ENCODE data around the gene LPIN1. TPM values are rescaled to one million over a fixed set of nuclear protein-coding genes. Genes with fewer than 3 reads are reported as not detected.

Gene LPIN1
- total and polyA plus RNA-seq, 2 of the 13 experiments (the other 11 are each of a cell fraction or from before 2014, with no cell fraction given), result 9.7 to 19.4 TPM

GRCh38 chr2:11829947-11830707, 83.7 kb downstream of the LPIN1 start (continued):
- TF ChIP-seq, protein P1, sequence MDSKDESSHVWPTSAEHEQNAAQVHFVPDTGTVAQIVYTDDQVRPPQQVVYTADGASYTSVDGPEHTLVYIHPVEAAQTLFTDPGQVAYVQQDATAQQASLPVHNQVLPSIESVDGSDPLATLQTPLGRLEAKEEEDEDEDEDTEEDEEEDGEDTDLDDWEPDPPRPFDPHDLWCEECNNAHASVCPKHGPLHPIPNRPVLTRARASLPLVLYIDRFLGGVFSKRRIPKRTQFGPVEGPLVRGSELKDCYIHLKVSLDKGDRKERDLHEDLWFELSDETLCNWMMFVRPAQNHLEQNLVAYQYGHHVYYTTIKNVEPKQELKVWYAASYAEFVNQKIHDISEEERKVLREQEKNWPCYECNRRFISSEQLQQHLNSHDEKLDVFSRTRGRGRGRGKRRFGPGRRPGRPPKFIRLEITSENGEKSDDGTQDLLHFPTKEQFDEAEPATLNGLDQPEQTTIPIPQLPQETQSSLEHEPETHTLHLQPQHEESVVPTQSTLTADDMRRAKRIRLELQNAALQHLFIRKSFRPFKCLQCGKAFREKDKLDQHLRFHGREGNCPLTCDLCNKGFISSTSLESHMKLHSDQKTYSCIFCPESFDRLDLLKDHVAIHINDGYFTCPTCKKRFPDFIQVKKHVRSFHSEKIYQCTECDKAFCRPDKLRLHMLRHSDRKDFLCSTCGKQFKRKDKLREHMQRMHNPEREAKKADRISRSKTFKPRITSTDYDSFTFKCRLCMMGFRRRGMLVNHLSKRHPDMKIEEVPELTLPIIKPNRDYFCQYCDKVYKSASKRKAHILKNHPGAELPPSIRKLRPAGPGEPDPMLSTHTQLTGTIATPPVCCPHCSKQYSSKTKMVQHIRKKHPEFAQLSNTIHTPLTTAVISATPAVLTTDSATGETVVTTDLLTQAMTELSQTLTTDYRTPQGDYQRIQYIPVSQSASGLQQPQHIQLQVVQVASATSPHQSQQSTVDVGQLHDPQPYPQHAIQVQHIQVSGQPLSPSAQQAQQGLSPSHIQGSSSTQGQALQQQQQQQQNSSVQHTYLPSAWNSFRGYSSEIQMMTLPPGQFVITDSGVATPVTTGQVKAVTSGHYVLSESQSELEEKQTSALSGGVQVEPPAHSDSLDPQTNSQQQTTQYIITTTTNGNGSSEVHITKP (CRISPR knock-in tag; IDR thresholded peaks at IDR 0.05; ENCODE audit: low read depth), result peak; percentile 66; the same call in 1 of the 2 replicates
- TF ChIP-seq, protein P2, sequence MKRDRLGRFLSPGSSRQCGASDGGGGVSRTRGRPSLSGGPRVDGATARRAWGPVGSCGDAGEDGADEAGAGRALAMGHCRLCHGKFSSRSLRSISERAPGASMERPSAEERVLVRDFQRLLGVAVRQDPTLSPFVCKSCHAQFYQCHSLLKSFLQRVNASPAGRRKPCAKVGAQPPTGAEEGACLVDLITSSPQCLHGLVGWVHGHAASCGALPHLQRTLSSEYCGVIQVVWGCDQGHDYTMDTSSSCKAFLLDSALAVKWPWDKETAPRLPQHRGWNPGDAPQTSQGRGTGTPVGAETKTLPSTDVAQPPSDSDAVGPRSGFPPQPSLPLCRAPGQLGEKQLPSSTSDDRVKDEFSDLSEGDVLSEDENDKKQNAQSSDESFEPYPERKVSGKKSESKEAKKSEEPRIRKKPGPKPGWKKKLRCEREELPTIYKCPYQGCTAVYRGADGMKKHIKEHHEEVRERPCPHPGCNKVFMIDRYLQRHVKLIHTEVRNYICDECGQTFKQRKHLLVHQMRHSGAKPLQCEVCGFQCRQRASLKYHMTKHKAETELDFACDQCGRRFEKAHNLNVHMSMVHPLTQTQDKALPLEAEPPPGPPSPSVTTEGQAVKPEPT (CRISPR knock-in tag; IDR thresholded peaks at IDR 0.05; ENCODE audit: low read depth), result no peak
- TF ChIP-seq ZNF124 (CRISPR knock-in tag; IDR thresholded peaks at IDR 0.05) (peak; percentile 70; the same call in 1 of the 2 replicates), RERE (CRISPR knock-in tag; IDR thresholded peaks at IDR 0.05; ENCODE audit: low read depth) (peak; percentile 34; the same call in 1 of the 2 replicates), SMARCC2 (IDR thresholded peaks at IDR 0.05) (no peak), NFIC (IDR thresholded peaks at IDR 0.05; ENCODE audit: low read length) (no peak; the same call in 1 of the 2 replicates)
- TF ChIP-seq, protein P3, sequence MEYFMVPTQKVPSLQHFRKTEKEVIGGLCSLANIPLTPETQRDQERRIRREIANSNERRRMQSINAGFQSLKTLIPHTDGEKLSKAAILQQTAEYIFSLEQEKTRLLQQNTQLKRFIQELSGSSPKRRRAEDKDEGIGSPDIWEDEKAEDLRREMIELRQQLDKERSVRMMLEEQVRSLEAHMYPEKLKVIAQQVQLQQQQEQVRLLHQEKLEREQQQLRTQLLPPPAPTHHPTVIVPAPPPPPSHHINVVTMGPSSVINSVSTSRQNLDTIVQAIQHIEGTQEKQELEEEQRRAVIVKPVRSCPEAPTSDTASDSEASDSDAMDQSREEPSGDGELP (IDR thresholded peaks at IDR 0.05; ENCODE audit: borderline replicate concordance, low read depth), result peak; percentile 38; the same call in 1 of the 2 replicates
- TF ChIP-seq, protein P4, sequence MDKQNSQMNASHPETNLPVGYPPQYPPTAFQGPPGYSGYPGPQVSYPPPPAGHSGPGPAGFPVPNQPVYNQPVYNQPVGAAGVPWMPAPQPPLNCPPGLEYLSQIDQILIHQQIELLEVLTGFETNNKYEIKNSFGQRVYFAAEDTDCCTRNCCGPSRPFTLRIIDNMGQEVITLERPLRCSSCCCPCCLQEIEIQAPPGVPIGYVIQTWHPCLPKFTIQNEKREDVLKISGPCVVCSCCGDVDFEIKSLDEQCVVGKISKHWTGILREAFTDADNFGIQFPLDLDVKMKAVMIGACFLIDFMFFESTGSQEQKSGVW (CRISPR knock-in tag; IDR thresholded peaks at IDR 0.05; ENCODE audit: borderline replicate concordance), result no peak
- TF ChIP-seq, protein P5, sequence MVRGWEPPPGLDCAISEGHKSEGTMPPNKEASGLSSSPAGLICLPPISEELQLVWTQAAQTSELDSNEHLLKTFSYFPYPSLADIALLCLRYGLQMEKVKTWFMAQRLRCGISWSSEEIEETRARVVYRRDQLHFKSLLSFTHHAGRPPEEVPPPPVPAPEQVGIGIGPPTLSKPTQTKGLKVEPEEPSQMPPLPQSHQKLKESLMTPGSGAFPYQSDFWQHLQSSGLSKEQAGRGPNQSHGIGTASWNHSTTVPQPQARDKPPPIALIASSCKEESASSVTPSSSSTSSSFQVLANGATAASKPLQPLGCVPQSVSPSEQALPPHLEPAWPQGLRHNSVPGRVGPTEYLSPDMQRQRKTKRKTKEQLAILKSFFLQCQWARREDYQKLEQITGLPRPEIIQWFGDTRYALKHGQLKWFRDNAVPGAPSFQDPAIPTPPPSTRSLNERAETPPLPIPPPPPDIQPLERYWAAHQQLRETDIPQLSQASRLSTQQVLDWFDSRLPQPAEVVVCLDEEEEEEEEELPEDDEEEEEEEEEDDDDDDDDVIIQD (CRISPR knock-in tag; IDR thresholded peaks at IDR 0.05; ENCODE audit: low read depth), result 0 out of 2 replicates have a peak, but pooled peaks have one; percentile 49
